Activated naive CD4-positive, alpha-beta T cell treated with anti-CD3 and anti-CD28 coated beads, Interleukin-2, amount 10 ng/mL, durations not matched to agents 7 days and 5 days (primary cell): ENCODE results near the gene BPNT1.
"Not testable (repeated sequence)": the region's sequence is repeated elsewhere in the genome, so short reads cannot be mapped to it uniquely, and the experiment has no call there.

Source experiments
- CTCF ChIA-PET: fragments of 350-600 bp; sonication (Branson Sonifier 250); formaldehyde crosslinking; loops from one replicate; lab custom pipeline; 2021; ENCODE audit warnings: antibody characterized with exemption; lab: Charles Lee
- DNase-seq: peaks from one replicate; pipeline ENCODE4 v3.0.0-alpha.2; 2020
- H3K27ac Mint-ChIP-seq: one replicate; pipeline ENCODE4 v1.8.0; 2021; ENCODE audit warnings: mild to moderate bottlenecking, moderate library complexity, mixed read lengths
- H3K27me3 Mint-ChIP-seq: one replicate; pipeline ENCODE4 v1.8.0; 2021; ENCODE audit warnings: mild to moderate bottlenecking, mixed read lengths
- H3K36me3 Mint-ChIP-seq: one replicate; pipeline ENCODE4 v1.8.0; 2021; ENCODE audit warnings: mixed read lengths
- H3K4me1 Mint-ChIP-seq: one replicate; pipeline ENCODE4 v1.8.0; 2021; ENCODE audit warnings: mixed read lengths
- H3K4me3 Mint-ChIP-seq: one replicate; pipeline ENCODE4 v1.8.0; 2021; ENCODE audit warnings: mild to moderate bottlenecking, moderate library complexity, mixed read lengths
- H3K9me3 Mint-ChIP-seq: one replicate; pipeline ENCODE4 v1.8.0; 2021; ENCODE audit warnings: mixed read lengths

BPNT1 gene

GRCh38 chr1:220056374-220056773, 33.2 kb downstream of the BPNT1 start:
- Mint-ChIP-seq H3K27me3 (no peaks in the 10 kb centered on the region), H3K9me3 (no peaks in the 10 kb centered on the region), H3K27ac (peak overlapping the region; percentile 24), H3K36me3 (peaks cover 13% of the 10 kb centered on the region), H3K4me1 (peaks cover 5% of the 10 kb centered on the region), H3K4me3 (no peak overlapping the region)
- CTCF ChIA-PET = no interaction called here
- DNase-seq = no peak

- Mint-ChIP-seq H3K27me3 (no peaks in the 10 kb centered on the region), H3K36me3 (peaks cover 16% of the 10 kb centered on the region), H3K27ac (peak within 1 kb of the TSS; percentile 98), H3K4me1 (peaks cover 54% of the 10 kb centered on the region), H3K4me3 (peak within 1 kb of the TSS; percentile 96), H3K9me3 (no peaks in the 10 kb centered on the region)
- peak; percentile 95 for DNase-seq
- CTCF ChIA-PET = interaction anchor here (0.5 to 0.6 kb wide), 2 partner anchors 15 to 25 kb away, joined by 3 to 6 read pairs; no protein-coding TSS in a partner anchor
Observed at GRCh38 chr1:220046052-220046930, 43.3 kb downstream of the BPNT1 start, which contains the start of gene EPRS1. Gene EPRS1, minus strand, starts transcription at chr1:220046505. Its CDS starts 117 bp downstream, at chr1:220046388.

GRCh38 chr1:220045356-220046051, 44.1 kb downstream of the BPNT1 start:
- H3K36me3 Mint-ChIP-seq = peaks cover 17% of the 10 kb centered on the region
- H3K9me3 Mint-ChIP-seq = no peaks in the 10 kb centered on the region
- H3K27me3 Mint-ChIP-seq = no peaks in the 10 kb centered on the region
- CTCF ChIA-PET = interaction anchor here (0.5 to 1.2 kb wide), 2 partner anchors 14 to 17 kb away, joined by 3 to 6 read pairs; no protein-coding TSS in a partner anchor
- peak overlapping the region; percentile 96 for H3K4me3 Mint-ChIP-seq
- no peak for DNase-seq
- peak overlapping the region; percentile 98 for H3K27ac Mint-ChIP-seq
- peaks cover 55% of the 10 kb centered on the region for H3K4me1 Mint-ChIP-seq

- no peak for DNase-seq
- Mint-ChIP-seq H3K4me1 (peaks cover 55% of the 10 kb centered on the region), H3K9me3 (no peaks in the 10 kb centered on the region), H3K27ac (peak overlapping the region; percentile 98), H3K36me3 (peaks cover 17% of the 10 kb centered on the region), H3K27me3 (no peaks in the 10 kb centered on the region), H3K4me3 (peak overlapping the region; percentile 96)
- CTCF ChIA-PET = interaction anchor here (0.9 to 1.2 kb wide), 2 partner anchors 16 to 64 kb away, joined by 3 read pairs; no protein-coding TSS in a partner anchor
Observed at GRCh38 chr1:220044678-220045355, 44.8 kb downstream of the BPNT1 start.

- H3K27me3 Mint-ChIP-seq = no peaks in the 10 kb centered on the region
- CTCF ChIA-PET = no interaction called here
- H3K27ac Mint-ChIP-seq = peak overlapping the region; percentile 46
- peaks cover 23% of the 10 kb centered on the region for H3K36me3 Mint-ChIP-seq
- DNase-seq = no peak
- peaks cover 61% of the 10 kb centered on the region for H3K4me1 Mint-ChIP-seq
- no peaks in the 10 kb centered on the region for H3K9me3 Mint-ChIP-seq
- peak overlapping the region; percentile 5 for H3K4me3 Mint-ChIP-seq
Observed at GRCh38 chr1:220043646-220044045, 45.9 kb downstream of the BPNT1 start.

- CTCF ChIA-PET = interaction anchor here (1.0 kb wide), 1 partner anchor 41 kb away, joined by 3 read pairs; no protein-coding TSS in a partner anchor
- H3K4me1 Mint-ChIP-seq = peaks cover 51% of the 10 kb centered on the region
- DNase-seq = no peak
- peaks cover 35% of the 10 kb centered on the region for H3K36me3 Mint-ChIP-seq
- no peaks in the 10 kb centered on the region for H3K27me3 Mint-ChIP-seq
- H3K9me3 Mint-ChIP-seq = no peaks in the 10 kb centered on the region
- H3K4me3 Mint-ChIP-seq = no peak overlapping the region
- no peak overlapping the region for H3K27ac Mint-ChIP-seq
Observed at GRCh38 chr1:220040028-220040596, 49.5 kb downstream of the BPNT1 start.

- peak overlapping the region; percentile 69 for H3K27ac Mint-ChIP-seq
- H3K4me3 Mint-ChIP-seq = no peak overlapping the region
- peaks cover 40% of the 10 kb centered on the region for H3K36me3 Mint-ChIP-seq
- no peaks in the 10 kb centered on the region for H3K9me3 Mint-ChIP-seq
- no peaks in the 10 kb centered on the region for H3K27me3 Mint-ChIP-seq
- H3K4me1 Mint-ChIP-seq = peaks cover 41% of the 10 kb centered on the region
- CTCF ChIA-PET = interaction anchor here (0.6 to 1.3 kb wide), 2 partner anchors 22 to 30 kb away, joined by 3 to 4 read pairs; no protein-coding TSS in a partner anchor
- DNase-seq = no peak
Observed at GRCh38 chr1:220038640-220039039, 50.9 kb downstream of the BPNT1 start.

- CTCF ChIA-PET = interaction anchor here (1.3 kb wide), 1 partner anchor 31 kb away, joined by 3 read pairs; no protein-coding TSS in a partner anchor
- DNase-seq = not testable (repeated sequence)
- H3K36me3 Mint-ChIP-seq = peaks cover 36% of the 10 kb centered on the region
Observed at GRCh38 chr1:220037810-220038209, 51.8 kb downstream of the BPNT1 start.

GRCh38 chr1:220032911-220033310, 56.7 kb downstream of the BPNT1 start:
- Mint-ChIP-seq H3K36me3 (peaks cover 42% of the 10 kb centered on the region), H3K4me3 (no peak overlapping the region), H3K27ac (no peak overlapping the region), H3K4me1 (peaks cover 15% of the 10 kb centered on the region), H3K9me3 (no peaks in the 10 kb centered on the region), H3K27me3 (no peaks in the 10 kb centered on the region)
- CTCF ChIA-PET = interaction anchor here (1.0 kb wide), 1 partner anchor 45 kb away, joined by 3 read pairs; no protein-coding TSS in a partner anchor
- no peak for DNase-seq

More at GRCh38 chr1:220037810-220038209, 51.8 kb downstream of the BPNT1 start:
- not testable (repeated sequence) for H3K4me3 Mint-ChIP-seq, H3K9me3 Mint-ChIP-seq, H3K27me3 Mint-ChIP-seq
- Mint-ChIP-seq H3K4me1 (peaks cover 37% of the 10 kb centered on the region), H3K27ac (peak overlapping the region; percentile 60)

GRCh38 chr1:220031287-220031686, 58.3 kb downstream of the BPNT1 start:
- Mint-ChIP-seq H3K27ac (no peak overlapping the region), H3K27me3 (no peaks in the 10 kb centered on the region), H3K9me3 (no peaks in the 10 kb centered on the region), H3K4me1 (peaks cover 6% of the 10 kb centered on the region), H3K36me3 (peaks cover 33% of the 10 kb centered on the region), H3K4me3 (no peak overlapping the region)
- DNase-seq = no peak
- CTCF ChIA-PET = interaction anchor here (0.7 kb wide), 2 partner anchors 15 to 19 kb away, joined by 3 to 6 read pairs; partner anchors contain the start of gene EPRS1

GRCh38 chr1:220028346-220028895, 61.2 kb downstream of the BPNT1 start:
- Mint-ChIP-seq H3K9me3 (no peaks in the 10 kb centered on the region), H3K4me1 (peaks cover 3% of the 10 kb centered on the region), H3K4me3 (no peak overlapping the region), H3K27ac (no peak overlapping the region), H3K27me3 (no peaks in the 10 kb centered on the region), H3K36me3 (peaks cover 41% of the 10 kb centered on the region)
- DNase-seq = no peak
- CTCF ChIA-PET = interaction anchor here (0.8 kb wide), 1 partner anchor 16 kb away, joined by 3 read pairs; no protein-coding TSS in a partner anchor

GRCh38 chr1:220019071-220019470, 70.5 kb downstream of the BPNT1 start:
- CTCF ChIA-PET = no interaction called here
- no peak for DNase-seq
- Mint-ChIP-seq H3K36me3 (peaks cover 53% of the 10 kb centered on the region), H3K9me3 (no peaks in the 10 kb centered on the region), H3K4me1 (peaks cover 13% of the 10 kb centered on the region), H3K27ac (no peak overlapping the region), H3K4me3 (no peak overlapping the region), H3K27me3 (no peaks in the 10 kb centered on the region)

GRCh38 chr1:220013497-220013896, 76.1 kb downstream of the BPNT1 start:
- Mint-ChIP-seq H3K27ac (no peak overlapping the region), H3K4me1 (peaks cover 13% of the 10 kb centered on the region), H3K4me3 (no peak overlapping the region), H3K36me3 (peaks cover 46% of the 10 kb centered on the region), H3K9me3 (no peaks in the 10 kb centered on the region), H3K27me3 (no peaks in the 10 kb centered on the region)
- CTCF ChIA-PET = interaction anchor here (0.6 to 1.7 kb wide), 6 partner anchors 11 to 165 kb away, joined by 3 to 5 read pairs (median 4); no protein-coding TSS in a partner anchor
- no peak for DNase-seq
